Pons (tissue), 1 donor: Measurements from ENCODE around the gene PRKCA.
A peak's percentile ranks its signal among the peaks of the same experiment; 100 is the strongest.
"Not testable (repeated sequence)": the region's sequence is repeated elsewhere in the genome, so short reads cannot be mapped to it uniquely, and the experiment has no call there.

Source experiments
- DNase-seq: peaks from one replicate; pipeline ENCODE4 v3.0.0-alpha.2; 2016; ENCODE audit warnings: low spot score

PRKCA gene

DNA sequence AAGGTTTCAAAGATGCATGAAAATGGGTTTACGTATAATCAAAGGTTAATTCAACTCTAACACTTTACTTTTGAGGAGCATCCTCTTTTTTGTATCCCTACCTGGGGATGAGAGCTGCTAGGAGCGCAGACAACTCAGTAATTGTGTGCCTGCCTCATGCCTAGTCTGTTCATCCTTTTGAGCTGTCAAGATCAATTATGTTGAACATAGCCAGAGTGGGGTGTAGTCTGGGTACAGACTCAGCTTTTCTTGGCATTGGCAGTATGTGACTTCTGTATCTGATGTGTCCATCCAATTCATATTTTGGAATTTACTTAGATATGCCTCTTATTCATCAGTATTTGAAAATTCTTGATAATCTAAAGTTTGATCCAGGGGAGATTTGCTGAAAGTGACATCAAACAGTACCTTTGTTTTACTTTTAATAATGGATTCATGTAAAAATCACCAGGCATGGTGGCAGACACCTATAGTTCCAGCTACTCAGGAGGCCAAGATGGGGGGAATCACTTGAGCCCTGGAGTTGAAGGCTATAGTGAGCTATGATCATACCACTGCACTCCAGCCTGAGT is 24.1 kb downstream of the PRKCA start:
- no peak for DNase-seq

DNA sequence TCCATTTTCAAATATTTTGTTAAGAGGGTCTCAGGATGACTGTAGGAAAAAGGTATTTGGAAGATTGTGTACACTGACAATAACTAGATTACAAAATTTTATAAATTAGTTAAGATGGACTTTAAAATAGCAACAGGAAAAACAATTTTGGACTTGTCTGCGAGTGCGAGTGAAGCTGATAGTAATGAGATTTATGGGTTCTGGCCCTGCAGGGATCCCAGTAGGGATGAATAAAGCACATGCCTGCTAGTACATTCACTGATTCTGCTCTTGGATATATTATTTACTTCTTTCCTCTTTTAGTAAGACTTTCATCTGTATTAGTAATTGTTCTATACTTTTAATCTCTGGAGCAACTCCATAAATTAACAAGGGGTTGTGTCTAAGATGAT is 28.2 kb downstream of the PRKCA start:
- no peak for DNase-seq

DNA sequence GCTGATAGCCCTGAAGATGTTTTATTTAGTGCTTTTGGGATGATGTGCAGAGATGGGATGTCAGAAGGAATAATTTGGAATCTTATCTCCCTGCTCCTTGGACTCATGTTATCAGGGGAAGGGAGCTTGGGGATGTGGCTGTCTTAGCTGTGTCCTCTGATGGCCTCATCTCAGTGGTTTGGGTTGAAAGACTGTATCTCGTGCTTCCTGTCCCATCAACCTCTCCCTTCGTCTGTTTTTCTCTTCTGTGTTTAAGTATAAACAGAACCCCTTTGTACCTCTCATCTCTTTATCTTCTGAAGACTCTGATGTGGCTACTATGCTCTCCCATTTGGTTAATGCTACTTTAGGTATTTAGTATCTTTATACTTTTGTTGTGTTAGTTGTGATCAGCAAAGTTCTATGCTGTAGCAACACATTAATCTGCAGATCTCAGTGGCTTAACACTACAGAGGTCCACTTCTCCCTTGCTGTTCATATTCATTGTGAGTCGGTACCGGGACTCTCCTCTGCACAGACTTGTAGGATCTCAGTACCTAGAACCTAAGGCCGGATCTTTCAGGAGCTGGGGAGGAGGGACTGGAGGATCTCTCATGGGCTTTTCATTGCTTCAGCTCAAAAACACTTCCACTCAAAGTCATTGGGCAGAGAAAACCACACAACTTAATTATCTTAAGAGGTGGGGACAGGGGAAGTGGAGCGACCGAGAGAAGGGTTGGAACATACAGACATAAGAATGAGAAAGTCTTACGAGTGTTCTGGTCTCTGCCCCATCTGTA is 28.8 kb downstream of the PRKCA start:
- DNase-seq, result no peak

DNA sequence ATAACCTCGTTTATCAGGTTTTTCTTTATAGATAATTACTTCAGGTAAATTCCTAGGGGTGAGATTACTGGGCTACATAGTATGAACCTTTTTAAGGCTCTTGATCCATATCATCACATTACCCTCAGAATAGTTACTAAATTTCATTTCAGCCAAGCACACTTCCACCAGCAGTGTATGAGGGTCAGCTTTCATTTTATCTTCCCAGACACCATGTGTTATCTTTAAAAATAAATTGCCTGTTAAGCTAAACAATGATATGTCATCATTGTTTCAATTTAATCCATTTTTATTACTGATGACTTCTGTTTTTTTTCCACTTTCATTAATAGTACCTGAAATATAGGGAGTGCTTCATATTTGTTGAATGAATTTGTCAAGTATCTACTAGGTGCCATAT is 33.4 kb downstream of the PRKCA start:
- no peak for DNase-seq

DNA sequence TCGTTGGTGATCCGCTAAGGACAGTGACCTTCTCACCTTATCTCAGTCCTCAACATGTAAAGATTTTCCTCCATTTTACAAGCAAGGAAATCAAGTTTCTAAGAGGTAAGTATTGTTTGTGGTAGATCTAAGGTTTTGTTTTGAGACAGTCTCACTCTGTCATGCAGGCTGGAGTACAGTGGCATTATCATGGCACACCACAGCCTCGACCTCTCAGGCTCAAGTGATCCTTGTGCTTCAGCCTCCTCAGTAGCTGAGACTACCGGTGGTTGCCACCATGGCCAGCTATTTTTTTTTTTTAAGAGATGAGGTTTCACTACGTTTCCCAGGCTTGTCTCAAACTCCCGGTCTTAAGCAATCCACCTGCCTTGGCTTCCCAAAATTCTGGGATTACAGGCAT is 34.9 kb downstream of the PRKCA start:
- DNase-seq, result no peak

DNA sequence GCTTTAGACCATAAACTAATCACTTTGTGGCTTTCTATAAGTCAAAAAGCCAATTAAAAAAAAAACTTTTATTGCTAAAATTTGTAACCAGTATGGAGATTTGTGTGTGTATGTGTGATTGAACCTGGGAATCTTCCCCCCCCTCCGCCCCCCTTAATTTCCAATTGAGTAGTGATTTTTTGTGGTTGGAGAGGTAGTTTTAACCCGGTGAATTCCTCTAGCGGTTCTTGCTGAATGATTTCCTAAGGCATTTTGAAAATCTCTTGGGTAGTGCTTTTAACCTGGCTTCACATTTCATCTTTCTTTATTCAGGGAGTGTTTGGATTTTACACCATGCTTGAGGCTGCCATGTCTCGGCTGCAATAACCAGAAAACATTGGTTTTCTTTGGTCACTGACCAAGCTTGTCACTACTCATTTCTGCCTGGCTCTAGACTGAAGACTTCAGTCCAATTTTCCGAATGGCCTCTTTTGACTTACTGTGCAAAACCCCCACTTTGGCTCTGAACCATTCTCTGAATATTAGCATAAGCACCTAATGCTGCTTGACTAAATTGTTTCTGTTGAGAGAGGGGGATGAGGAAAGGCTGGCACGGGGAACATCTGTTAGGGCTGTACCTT is 35.6 kb downstream of the PRKCA start:
- DNase-seq, result peak; percentile 18

DNA sequence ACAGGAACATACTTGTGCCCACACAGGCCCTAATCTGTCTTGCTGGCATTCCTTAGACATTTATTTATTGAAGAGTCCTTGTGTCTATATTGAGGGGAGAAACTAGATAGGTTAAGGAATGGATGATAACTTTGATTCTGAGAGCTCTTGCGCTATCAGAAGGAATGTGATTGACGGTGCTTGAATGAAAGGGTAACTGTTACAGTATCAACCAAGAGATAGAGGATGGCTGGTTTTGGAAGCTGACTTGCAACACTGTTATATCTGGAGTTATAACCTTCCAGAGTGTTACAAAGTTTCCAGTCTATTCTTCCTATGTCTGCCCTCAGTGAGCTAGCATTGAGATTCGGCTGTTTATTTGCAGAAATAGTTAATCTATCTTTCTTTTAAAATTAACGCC is 36.5 kb downstream of the PRKCA start:
- no peak for DNase-seq

DNA sequence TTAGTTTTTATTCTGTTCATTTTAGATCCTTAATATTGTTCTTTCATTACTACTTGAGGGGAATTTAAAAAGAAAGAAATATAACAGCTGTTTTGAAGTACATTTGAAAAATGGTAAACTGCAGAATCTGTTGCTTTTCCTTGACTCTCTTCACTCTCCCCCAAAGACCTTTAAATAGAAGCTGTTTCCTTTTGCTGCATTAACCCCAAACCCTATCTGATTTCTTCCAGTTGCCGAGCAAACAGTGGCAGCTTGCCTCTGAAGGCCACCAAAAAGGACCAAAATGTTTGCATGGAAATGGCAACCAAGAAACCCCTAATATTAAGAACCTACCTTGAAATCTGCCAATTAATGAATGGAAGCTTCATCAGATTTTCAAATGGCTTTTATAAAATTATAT is 37.1 kb downstream of the PRKCA start:
- DNase-seq, result no peak

DNA sequence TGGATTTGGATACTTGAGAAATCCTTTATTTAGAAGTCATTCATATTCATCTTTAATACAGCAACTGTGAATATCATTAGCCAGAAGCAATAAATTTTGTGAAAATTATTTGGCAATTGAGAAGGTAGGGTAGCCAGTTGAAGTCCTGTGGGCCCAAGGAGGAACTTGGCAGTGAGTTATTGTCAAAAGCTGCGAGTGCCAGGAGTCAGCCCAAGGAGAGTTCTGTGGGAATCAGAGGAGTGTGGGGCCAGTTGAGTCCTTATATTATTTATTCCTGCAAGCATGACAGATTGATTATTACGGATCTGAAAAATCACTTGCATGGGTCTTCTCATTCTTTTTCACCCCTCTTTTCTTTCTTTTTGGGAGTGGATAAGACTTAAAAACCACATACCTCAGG is 38.3 kb downstream of the PRKCA start:
- DNase-seq, result no peak

DNA sequence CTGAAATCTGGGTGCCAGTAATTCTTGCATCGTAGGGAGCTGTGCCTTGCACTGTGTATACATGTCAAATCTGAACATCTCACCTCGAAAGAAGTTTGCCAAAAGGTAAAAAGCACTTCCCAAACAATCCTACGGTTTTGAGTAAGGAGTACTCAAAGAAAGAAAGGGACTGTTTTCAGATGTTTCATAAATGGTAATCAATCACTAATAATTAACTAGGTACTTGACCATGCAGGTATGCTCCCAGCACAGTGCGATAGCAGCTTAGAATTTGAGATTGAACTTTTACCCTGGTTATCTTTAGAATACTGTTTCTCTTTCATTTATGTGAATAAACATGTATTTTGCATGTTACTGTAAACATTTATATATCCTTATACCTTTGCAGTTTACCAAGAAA is 39.0 kb downstream of the PRKCA start:
- no peak for DNase-seq

DNA sequence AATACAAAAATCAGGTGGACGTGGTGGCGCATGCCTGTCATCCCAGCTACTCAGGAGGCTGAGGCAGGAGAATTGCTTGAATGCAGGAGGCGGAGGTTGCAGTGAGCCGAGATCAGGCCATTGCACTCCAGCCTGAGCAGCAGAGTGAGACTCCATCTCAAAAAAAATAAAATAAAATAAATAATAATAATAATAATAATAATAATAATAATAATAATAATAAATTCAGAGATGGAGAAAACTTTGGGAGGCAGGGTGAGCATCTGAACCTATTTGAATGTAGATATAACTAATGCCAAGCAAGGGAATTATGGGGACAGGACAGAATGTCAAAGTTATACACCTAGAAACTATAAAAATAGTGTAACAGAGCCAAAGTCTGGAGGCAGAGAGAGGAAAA is 39.9 kb downstream of the PRKCA start:
- DNase-seq, result not testable (repeated sequence)

DNA sequence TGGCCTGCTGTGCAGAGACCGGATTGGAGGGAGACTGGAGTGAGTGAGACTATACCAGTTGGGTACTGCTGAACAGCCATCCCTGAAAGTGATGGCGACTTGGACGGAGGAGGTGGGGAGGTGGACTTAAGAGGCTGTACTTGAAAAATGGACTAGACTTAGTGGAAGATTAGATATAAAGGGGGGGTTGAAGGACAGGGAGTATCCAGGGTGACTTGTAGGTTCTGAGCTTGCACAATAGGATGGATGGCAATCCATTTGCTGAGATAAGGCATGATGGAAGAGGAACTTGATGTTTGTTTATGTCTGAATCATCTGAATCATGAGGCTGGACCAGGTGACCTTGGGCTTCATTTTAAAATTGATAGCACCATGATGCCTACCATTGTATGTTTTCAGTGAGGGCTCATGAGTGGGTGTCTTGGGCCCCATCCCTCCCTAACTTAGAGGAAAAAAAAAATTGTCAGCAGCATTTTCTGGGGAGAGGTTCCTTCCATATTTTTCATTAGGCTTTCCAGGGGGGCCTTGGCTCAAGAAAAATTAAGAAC is 41.2 kb downstream of the PRKCA start:
- DNase-seq, result no peak

DNA sequence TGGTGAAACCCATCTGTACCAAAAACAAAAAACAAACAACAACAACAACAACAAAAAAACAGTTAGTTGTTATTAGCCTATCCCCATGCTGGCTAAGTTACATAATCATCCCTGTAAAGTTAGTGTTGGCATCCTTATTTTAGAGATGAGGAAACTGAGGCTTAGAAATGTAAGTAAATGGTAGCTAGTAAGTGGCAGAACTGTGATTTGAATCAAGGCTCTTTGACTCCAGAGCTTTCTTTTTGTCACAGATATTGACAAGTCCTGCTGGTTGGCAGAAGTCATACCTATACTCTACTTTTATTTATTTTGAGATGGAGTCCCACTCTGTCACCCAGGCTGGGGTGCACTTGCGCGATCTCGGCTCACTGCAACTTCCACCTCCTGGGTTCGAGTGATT is 42.1 kb downstream of the PRKCA start:
- DNase-seq, result no peak

DNA sequence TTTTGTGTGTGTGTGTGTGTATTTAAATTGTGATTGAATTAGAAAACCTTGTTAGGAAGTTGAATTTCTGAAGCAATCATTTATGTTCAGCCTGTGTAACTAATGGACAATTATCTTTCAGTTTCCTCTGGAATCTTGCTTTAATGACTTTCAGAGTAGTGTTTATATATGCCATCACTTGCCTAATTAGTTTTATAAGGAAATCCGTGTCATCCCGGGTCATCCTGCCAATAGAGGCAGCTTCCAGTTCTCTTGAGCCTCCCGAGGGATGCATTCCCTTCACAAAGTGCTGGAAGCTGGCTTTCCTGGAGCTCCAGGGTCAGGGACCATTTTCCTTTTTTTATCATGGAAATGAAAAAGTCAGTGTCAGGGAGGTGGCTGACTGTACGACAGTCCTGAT is 42.9 kb downstream of the PRKCA start:
- DNase-seq, result no peak

DNA sequence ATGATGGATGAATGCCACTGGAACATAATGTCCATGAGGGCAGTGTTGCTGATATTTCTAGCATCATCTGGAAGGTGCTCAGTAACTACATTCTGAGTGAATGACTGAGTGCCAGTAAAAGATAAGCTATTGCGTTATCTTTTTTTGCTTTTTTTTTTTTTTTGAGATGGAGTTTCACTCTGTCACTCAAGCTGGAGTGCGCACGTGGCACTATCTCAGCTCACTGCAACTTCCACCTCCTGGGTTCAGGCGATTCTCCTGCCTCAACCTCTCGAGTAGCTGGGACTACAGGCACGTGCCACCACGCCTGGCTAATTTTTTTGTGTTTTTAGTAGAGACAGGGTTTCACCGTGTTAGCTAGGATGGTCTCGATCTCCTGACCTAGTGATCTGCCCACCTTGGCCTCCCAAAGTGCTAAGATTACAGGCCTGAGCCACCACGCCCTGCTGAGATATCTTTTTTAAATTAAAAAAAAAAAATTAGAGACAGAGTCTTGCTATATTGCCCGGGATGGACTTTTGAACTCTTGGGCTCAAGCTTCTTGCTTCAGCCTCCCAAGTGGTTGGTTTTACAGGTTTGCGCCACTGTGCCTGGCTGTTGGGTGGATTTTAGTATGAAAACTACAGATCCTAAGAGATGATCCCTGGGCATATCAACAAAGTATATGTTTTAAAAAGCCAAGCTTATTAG is 43.7 kb downstream of the PRKCA start:
- not testable (repeated sequence) for DNase-seq

DNA sequence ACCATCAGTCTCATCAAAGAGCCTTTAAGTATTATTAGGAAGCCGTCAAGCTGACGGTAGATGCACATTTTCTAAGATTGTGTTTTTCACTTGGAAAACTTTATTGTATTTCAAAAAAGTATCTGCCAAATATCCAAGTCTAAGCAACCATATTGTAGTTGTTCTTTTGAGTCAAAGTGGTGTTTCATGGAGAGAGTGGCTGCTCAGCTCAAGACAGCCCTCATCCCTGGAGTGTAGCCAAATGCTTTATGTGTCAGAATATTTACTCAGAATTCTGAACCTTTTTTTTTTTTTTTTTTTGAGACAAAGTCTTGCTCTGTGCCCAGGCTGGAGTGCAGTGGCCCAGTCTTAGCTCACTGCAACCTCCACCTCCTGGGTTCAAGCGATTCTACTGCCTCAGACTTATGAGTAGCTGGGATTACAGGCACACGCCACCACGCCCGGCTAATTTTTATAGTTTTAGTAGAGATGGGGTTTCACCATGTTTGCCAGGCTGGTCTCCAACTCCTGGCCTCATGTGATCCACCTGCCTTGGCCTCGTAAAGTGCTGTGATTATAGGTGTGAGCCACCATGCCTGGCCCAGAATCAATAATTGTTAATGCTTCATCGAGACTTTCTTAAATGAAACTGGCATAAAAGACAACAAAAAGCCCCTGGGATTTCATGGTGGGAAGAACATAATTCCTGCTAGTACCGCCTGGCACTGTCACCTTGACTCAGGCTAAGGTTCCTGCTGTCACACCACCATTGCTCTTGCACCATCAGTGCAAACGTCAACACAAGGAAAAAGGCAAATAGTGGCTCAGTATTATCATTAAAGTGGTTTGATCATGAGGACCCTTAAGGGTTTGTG is 45.5 kb downstream of the PRKCA start:
- no peak for DNase-seq

DNA sequence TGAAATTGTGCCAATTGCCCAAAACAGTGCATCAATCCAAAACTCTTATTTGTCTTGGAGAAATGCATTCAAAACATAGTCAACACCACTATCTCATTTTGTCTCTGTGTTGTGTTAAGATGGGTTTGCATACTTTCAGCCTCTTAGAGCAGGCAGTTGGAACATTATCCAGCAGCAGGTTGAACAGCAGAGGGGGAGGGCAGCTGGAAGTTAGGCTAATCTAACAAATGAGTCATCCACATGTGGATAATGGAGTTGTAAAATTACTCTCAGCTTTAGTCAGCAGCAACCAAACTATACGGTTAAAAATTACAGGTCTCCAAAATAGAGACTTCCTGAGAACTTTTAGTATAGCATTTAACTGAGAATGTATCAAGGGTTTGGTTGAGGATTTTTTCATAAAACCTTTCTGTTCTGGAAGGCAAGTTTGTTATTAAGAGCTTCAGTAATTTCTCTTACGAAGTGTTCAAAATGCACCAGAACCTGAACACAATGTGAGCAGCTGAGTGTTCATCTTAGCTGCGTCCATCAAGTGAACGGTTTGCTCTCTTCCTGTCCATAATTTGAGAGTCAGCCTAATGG is 46.3 kb downstream of the PRKCA start:
- DNase-seq, result no peak

DNA sequence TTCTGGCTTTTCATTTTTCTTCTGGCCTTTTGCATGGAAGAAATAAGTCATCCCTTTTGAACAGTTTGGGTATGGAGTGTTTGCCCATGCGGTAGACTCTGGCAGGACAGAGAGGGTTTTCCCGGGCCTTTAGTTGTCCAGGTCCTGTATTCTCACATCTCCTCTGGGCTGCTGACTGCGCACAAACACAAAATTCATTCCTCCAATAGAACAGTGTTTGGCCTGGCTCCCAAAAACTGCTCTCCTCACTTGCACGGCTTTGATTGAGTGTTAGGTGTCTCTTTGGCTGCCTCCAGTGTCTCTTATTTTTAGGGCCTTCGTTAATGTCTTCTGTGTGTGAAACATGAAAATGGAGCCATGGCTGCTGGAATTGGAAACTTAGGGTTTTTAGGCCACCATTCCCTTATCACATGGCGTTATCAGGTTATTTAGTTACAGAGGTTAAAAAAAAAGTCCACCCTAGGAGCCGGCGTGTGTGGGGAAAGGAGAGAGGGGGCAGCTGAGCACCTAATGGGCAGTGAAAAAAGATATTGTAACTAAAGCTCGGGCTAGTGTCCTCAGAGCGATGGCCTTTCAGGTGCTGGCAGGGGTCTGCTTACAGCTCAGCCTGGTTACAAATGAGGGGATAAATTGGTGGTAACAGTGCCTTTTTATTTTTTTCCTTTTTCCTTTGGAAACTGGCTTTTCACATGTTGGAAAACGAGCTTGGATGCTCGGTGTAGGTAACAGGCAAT is 47.3 kb downstream of the PRKCA start:
- no peak for DNase-seq

DNA sequence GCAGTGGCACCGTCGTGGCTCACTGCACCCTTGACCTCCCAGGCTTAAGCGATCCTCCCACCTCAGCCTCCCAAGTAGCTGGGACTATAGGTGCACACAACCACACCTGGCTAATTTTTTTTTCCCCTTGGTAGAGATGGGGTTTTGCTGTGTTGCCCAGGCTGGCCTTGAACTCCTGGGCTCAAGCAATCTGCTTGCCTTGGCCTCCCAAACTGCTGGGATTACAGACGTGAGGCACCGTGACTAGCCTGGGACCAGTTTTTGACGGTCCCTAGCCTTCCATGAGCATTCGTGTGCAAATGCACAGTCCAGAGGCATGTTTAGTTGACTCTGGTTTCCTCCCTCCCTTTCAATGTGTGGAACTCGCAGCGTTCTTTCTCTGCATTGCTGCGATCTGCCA is 48.2 kb downstream of the PRKCA start:
- DNase-seq, result not testable (repeated sequence)

DNA sequence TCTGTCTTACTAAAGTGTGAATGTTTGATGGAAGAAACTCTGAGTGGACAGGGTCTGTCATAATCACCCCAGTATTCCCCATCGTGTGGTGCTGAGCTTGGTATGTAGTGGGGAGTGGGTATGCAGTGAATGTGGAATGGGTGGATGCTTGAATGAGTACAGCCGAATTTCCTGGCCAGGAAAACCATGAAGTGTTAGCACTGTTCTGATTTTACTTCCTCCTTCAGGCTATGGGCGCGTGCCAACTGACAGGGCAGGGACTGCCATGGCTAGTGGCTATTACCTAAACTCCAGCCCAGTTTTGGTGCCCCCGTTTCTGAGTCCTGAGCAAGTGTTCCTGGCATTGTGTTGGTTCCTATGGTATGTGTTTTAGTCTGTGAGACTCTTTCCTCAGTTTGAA is 48.6 kb downstream of the PRKCA start:
- DNase-seq, result peak; percentile 44

DNA sequence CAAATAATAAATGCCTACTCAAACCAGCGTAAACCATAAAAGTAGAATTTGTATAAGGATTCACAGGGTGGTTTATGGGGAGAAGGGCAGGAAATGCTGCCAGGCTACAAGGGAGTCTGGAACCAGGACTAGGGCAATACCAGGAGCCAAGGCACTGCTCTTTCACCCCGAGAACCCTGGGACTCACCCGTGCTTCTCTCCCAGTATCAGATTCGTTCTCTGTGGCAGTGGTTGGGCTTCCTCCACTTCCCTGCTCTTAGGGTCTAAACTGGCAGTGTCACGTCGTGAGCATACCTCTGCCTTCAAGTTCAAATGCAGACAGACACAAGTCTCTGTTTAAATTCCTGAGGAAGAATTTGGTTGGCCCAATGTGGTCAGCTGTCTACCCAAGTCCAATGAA is 49.3 kb downstream of the PRKCA start:
- DNase-seq, result no peak
